WTC11 (cell line): ENCODE measurements around the gene ISG20L2. TPM values are rescaled to one million over a fixed set of nuclear protein-coding genes. Genes with fewer than 3 reads are reported as not detected.

Experiments
- ATAC-seq: fragments of 200-7000 bp; cut with Tn5 transposase; 2 replicates; pipeline ENCODE4 v1.10.0; 2021; ENCODE audit warnings: mild to moderate bottlenecking, moderate library complexity
- CTCF ChIA-PET: fragments of 300-600 bp; sonication (Branson Sonifier 250); formaldehyde crosslinking; loops from one replicate; lab custom pipeline; 2021; ENCODE audit warnings: antibody characterized with exemption; lab: Charles Lee
- POLR2A ChIA-PET: fragments of 350-600 bp; sonication (Branson Sonifier 250); formaldehyde crosslinking; loops from one replicate; lab custom pipeline; 2021; ENCODE audit warnings: antibody characterized with exemption; lab: Charles Lee
- DNase-seq: peaks from one replicate; pipeline ENCODE4 v3.0.0; 2021; ENCODE audit warnings: low spot score
- H3K27ac Mint-ChIP-seq: 2 replicates; pipeline ENCODE4 v1.8.0; 2021; ENCODE audit warnings: mixed read lengths
- H3K27me3 Mint-ChIP-seq: 2 replicates; pipeline ENCODE4 v1.8.0; 2021; ENCODE audit warnings: low read depth, mild to moderate bottlenecking, moderate library complexity, mixed read lengths
- H3K36me3 Mint-ChIP-seq: 2 replicates; pipeline ENCODE4 v1.8.0; 2021; ENCODE audit warnings: mixed read lengths
- H3K4me1 Mint-ChIP-seq: 2 replicates; pipeline ENCODE4 v1.8.0; 2022; ENCODE audit warnings: mixed read lengths
- H3K4me3 Mint-ChIP-seq: 2 replicates; pipeline ENCODE4 v1.8.0; 2021; ENCODE audit warnings: mild to moderate bottlenecking, moderate library complexity, mixed read lengths
- H3K9me3 Mint-ChIP-seq: 2 replicates; pipeline ENCODE4 v1.8.0; 2021; ENCODE audit warnings: mixed read lengths
- ATF3 ChIP-seq: sonication (generic); formaldehyde crosslinking; conservative IDR thresholded peaks from 2 replicates; pipeline ENCODE4 v1.8.1; 2022; ENCODE audit warnings: mild to moderate bottlenecking, missing genetic modification reagents
- GABPB1 ChIP-seq: sonication (generic); formaldehyde crosslinking; IDR thresholded peaks from 2 replicates; pipeline ENCODE4 v1.8.1; 2023; ENCODE audit warnings: mild to moderate bottlenecking, missing genetic modification reagents
- MYBL2 ChIP-seq: sonication (generic); formaldehyde crosslinking; IDR thresholded peaks from 2 replicates; pipeline ENCODE4 v1.8.1; 2023; ENCODE audit warnings: mild to moderate bottlenecking, moderate library complexity, missing genetic modification reagents
- SOX15 ChIP-seq: fragments of 250-450 bp; sonication (Bioruptor Pico); IDR thresholded peaks from 2 replicates; pipeline ENCODE4 v1.9.0; 2021; ENCODE audit warnings: mild to moderate bottlenecking
- TEAD1 ChIP-seq: sonication (generic); formaldehyde crosslinking; IDR thresholded peaks from 2 replicates; pipeline ENCODE4 v1.8.0; 2022; ENCODE audit warnings: mild to moderate bottlenecking, missing genetic modification reagents
- ZNF281 ChIP-seq: sonication (generic); formaldehyde crosslinking; IDR thresholded peaks from 2 replicates; pipeline ENCODE4 v1.8.0; 2023; ENCODE audit warnings: mild to moderate bottlenecking, missing genetic modification reagents
- ZNF317 ChIP-seq: sonication (generic); formaldehyde crosslinking; IDR thresholded peaks from 2 replicates; pipeline ENCODE4 v1.8.1; 2023; ENCODE audit warnings: low read depth, mild to moderate bottlenecking, moderate library complexity, missing genetic modification reagents, borderline replicate concordance
- ZNF671 ChIP-seq: fragments of 250-450 bp; sonication (Bioruptor Pico); IDR thresholded peaks from 2 replicates; pipeline ENCODE4 v1.8.0; 2021; ENCODE audit warnings: mild to moderate bottlenecking
- total RNA-seq: library from RNA; stranded (reverse); gene quantifications from 3 replicates; pipeline ENCODE4 v1.2.3, GENCODE V29; 2021
- TF ChIP-seq, protein P1 (sequence below): sonication (generic); formaldehyde crosslinking; IDR thresholded peaks from 2 replicates; pipeline ENCODE4 v1.8.1; 2022; ENCODE audit warnings: mild to moderate bottlenecking, missing genetic modification reagents, moderate library complexity, borderline replicate concordance
- TF ChIP-seq, protein P2 (sequence below): sonication (generic); formaldehyde crosslinking; IDR thresholded peaks from 2 replicates; pipeline ENCODE4 v1.8.0; 2023; ENCODE audit warnings: missing genetic modification reagents, mild to moderate bottlenecking, borderline replicate concordance
- TF ChIP-seq, protein P3 (sequence below): sonication (generic); formaldehyde crosslinking; IDR thresholded peaks from 2 replicates; pipeline ENCODE4 v1.8.0; 2023; ENCODE audit warnings: missing genetic modification reagents

ISG20L2 gene
- total RNA-seq, 1 experiment from 2014 or later: 43.8 TPM

GRCh38 chr1:156749419-156750118, 21.0 kb upstream of the ISG20L2 start (continued):
- no peak for TF ChIP-seq SOX15
- TF ChIP-seq, protein P1, sequence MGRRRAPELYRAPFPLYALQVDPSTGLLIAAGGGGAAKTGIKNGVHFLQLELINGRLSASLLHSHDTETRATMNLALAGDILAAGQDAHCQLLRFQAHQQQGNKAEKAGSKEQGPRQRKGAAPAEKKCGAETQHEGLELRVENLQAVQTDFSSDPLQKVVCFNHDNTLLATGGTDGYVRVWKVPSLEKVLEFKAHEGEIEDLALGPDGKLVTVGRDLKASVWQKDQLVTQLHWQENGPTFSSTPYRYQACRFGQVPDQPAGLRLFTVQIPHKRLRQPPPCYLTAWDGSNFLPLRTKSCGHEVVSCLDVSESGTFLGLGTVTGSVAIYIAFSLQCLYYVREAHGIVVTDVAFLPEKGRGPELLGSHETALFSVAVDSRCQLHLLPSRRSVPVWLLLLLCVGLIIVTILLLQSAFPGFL (CRISPR knock-in tag): no peak

- peaks cover 58% of the 10 kb centered on the region for H3K4me1 Mint-ChIP-seq
- no peak for ATAC-seq
- CTCF ChIA-PET: interaction anchor here (3.2 kb wide), 1 partner anchor 23 kb away, joined by 27 read pairs; no protein-coding TSS in a partner anchor
These were observed 20.3 kb upstream of the ISG20L2 start for GRCh38 chr1:156748670-156749418.

DNA sequence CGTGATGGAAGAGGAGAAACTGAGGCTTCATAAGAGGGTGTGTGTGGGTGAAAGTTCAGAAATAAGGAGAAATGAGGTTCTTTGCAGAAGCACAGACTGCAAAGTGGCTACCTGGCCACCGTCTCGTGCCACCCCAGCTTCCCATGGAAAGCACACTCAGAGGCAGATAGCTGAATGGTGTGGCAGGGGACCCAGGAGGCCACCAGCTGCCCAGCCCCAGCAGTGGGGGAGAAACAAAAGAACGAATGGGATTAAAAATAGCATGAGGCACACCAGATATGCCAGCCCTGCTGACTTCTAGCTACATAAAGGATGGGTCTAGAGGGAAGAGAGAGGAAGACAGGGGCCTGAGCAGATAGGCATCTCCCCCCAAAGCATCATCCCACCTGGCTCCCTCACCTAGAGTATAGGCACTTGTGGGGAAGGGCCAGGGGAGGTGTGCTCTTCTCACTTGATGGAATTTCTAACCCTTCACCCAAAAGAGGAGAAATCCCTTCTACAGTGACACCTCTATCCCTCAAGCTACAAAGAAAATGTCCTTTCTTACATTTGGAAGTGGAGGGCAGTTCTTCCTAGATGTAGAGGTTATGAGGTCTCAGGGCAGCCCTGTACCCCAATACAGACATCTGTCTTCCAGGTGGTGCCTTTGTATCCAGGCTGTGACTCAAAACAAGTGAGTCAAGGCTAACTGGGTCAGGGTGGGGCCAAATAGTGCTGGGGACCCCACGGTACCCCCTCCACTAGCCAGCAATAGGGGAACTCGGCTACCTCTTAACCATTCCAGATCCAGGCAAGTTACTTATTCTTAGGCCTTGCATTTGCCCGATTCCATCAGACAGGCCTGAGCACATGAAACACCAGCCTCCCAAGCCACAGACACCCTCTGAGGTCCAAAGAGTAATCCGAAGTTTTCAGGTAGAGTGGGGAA, 19.4 kb upstream of the ISG20L2 start:
- ATAC-seq (no peak), DNase-seq (no peak)
- Mint-ChIP-seq H3K27ac (peak overlapping the region; percentile 98), H3K9me3 (no peaks in the 10 kb centered on the region), H3K4me1 (peaks cover 55% of the 10 kb centered on the region), H3K4me3 (peak overlapping the region; percentile 94), H3K27me3 (no peaks in the 10 kb centered on the region; the same call in 1 of the 2 replicates), H3K36me3 (peaks cover 16% of the 10 kb centered on the region)
- CTCF ChIA-PET: interaction anchor here (0.6 to 4.8 kb wide), 10 partner anchors 19 to 112 kb away, joined by 3 to 27 read pairs (median 5); partner anchors contain the start of genes CRABP2, ISG20L2, METTL25B and PRCC
- TF ChIP-seq ZNF317 (CRISPR knock-in tag) (no peak), ATF3 (no peak), TEAD1 (CRISPR knock-in tag) (0 out of 2 replicates have a peak, but pooled peaks have one; percentile 48), ZNF671 (no peak), ZNF281 (CRISPR knock-in tag) (no peak)
- TF ChIP-seq, protein P2, sequence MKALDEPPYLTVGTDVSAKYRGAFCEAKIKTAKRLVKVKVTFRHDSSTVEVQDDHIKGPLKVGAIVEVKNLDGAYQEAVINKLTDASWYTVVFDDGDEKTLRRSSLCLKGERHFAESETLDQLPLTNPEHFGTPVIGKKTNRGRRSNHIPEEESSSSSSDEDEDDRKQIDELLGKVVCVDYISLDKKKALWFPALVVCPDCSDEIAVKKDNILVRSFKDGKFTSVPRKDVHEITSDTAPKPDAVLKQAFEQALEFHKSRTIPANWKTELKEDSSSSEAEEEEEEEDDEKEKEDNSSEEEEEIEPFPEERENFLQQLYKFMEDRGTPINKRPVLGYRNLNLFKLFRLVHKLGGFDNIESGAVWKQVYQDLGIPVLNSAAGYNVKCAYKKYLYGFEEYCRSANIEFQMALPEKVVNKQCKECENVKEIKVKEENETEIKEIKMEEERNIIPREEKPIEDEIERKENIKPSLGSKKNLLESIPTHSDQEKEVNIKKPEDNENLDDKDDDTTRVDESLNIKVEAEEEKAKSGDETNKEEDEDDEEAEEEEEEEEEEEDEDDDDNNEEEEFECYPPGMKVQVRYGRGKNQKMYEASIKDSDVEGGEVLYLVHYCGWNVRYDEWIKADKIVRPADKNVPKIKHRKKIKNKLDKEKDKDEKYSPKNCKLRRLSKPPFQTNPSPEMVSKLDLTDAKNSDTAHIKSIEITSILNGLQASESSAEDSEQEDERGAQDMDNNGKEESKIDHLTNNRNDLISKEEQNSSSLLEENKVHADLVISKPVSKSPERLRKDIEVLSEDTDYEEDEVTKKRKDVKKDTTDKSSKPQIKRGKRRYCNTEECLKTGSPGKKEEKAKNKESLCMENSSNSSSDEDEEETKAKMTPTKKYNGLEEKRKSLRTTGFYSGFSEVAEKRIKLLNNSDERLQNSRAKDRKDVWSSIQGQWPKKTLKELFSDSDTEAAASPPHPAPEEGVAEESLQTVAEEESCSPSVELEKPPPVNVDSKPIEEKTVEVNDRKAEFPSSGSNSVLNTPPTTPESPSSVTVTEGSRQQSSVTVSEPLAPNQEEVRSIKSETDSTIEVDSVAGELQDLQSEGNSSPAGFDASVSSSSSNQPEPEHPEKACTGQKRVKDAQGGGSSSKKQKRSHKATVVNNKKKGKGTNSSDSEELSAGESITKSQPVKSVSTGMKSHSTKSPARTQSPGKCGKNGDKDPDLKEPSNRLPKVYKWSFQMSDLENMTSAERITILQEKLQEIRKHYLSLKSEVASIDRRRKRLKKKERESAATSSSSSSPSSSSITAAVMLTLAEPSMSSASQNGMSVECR: no peak
- TF ChIP-seq, protein P3, sequence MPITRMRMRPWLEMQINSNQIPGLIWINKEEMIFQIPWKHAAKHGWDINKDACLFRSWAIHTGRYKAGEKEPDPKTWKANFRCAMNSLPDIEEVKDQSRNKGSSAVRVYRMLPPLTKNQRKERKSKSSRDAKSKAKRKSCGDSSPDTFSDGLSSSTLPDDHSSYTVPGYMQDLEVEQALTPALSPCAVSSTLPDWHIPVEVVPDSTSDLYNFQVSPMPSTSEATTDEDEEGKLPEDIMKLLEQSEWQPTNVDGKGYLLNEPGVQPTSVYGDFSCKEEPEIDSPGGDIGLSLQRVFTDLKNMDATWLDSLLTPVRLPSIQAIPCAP (CRISPR knock-in tag): no peak
- POLR2A ChIA-PET: interaction anchor here (0.7 to 1.7 kb wide), 4 partner anchors 19 to 37 kb away, joined by 3 to 5 read pairs (median 4); partner anchors contain the start of genes ISG20L2, METTL25B and PRCC

More at GRCh38 chr1:156748670-156749418, 20.3 kb upstream of the ISG20L2 start:
- peak overlapping the region; percentile 94 for H3K4me3 Mint-ChIP-seq
- H3K36me3 Mint-ChIP-seq: peaks cover 10% of the 10 kb centered on the region; the same call in 1 of the 2 replicates
- H3K27me3 Mint-ChIP-seq: no peaks in the 10 kb centered on the region; the same call in 1 of the 2 replicates
- TF ChIP-seq GABPB1 (CRISPR knock-in tag) (0 out of 2 replicates have a peak, but pooled peaks have one; percentile 28), MYBL2 (CRISPR knock-in tag) (no peak)
- POLR2A ChIA-PET: no interaction called here
- H3K27ac Mint-ChIP-seq: peak overlapping the region; percentile 88
- DNase-seq: no peak
- H3K9me3 Mint-ChIP-seq: no peaks in the 10 kb centered on the region
